ENCODE data around the gene KCND2.
"Not testable (repeated sequence)": the region's sequence is repeated elsewhere in the genome, so short reads cannot be mapped to it uniquely, and the experiment has no call there.

KCND2 gene

DNA sequence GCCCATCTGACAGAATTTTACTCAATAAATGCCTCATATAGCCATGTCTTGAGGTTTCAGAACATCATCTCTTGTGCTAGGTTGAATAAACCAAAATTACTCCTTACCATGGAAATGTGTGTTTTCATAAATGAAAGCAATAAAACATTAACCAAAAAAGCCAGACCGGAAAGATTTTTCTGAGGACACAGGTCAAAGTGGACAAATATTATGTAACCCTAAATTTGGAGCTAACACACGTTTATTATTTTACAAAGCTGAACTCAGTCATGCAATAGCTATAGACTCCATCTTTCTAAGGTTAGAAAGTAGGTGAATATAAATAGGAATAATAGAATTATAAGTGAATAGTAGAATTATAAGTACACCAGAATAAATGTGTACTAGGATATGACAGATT, 315.9 kb downstream of the KCND2 start:
- DNase-seq: no peak

GRCh38 chr7:120600607-120601006, 327.6 kb downstream of the KCND2 start:
- DNase-seq: no peak

DNA sequence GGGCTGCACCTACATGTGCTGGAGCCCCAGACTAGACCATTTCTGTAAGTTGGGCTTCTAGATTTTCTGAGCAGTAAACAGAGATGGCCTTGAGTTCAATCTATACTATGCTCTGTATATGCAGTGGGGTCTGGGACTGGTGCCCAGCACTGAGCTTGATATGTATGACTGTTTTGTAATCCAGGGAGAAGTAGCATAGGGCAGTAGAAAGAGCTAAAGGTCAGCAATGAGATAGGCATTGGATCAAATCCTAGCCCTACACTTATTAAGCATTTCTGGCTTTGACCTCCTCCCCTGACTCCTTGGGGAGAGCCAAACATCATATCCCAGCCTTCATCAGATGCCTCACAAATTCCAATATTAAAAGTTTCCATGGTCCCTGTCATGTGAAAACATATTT, 330.4 kb downstream of the KCND2 start:
- DNase-seq: no peak

DNA sequence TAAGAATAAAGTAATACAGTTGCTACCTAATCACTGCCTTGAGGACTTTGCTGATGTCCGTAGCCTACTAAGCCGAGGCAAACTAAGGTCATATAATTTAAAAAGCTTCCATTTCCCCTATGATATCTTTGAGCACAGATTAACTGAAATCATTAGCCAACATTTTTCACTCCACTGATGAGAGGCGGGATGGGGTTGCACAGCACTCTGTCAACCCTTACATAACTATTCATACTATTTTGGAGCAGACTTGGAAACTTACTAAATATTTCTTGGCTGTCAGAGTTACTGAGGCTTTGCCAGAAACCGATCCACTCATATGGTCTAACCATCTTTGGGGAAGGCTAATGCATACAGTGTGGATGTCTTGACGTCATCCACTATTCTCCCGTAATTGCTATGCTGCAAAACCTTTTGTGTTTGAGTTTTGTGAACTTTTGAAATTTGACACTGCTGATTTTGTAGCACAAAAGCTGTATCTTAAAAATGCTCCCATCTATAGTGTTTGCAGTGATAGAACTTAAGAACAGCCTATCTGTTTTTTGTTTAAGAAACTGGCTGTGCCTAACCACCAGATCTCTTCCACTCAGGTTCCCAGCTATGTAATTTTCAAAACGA, 336.3 kb downstream of the KCND2 start:
- DNase-seq: no peak

DNA sequence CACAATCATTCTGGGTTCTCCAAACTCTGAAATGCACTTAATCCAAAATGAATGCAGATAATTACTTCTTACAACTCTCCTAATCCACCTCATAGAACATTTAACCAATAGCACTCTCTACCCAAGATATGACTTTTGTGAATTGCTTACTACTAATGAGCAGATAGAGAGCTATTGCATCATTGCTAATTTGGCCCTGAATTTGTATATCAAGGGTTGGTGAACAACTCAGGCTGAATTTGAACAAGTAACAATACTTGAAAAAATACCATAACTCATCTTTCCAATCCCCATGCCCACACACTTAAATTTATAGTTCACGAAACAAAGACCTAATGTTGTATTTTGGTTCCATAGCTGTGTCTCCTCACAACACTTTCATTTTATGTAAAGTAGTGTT, 339.0 kb downstream of the KCND2 start:
- DNase-seq: no peak

GRCh38 chr7:120615703-120616102, 342.7 kb downstream of the KCND2 start:
- DNase-seq: no peak

DNA sequence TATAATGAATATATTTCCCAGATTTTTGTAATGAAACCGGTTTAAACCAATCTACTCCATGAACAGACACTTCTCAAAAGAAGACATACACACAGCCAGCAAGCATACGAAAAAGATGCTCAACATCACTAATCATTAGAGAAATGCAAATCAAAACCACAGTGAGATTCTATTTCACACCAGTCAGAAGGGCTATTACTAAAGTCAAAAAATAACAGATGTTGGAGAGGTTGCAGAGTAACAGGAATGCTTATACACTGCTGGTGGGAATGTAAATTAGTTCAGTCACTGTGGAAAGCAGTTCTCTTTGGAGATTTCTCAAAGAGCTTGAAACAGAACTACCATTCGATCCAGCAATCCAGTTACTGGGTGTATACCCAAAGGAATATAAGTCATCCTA, 344.3 kb downstream of the KCND2 start:
- no peak for DNase-seq

DNA sequence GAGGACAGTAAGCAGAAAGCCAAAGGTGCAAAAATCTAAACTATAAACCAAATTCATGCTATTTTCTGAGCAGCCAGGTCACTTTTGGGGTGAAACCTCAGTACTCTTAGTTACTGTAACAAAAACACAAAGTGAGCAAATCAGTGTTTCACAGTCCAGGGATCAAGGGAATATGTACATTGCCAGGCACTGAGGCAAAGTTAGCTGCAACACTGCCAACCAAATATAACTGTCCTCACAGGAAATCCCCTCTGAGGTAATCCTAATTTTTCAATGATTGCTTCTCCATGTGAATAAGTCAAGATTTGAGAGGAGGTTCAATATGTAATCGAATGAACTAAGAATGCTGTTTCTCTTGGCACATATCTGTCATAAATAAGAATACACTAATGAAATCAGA, 355.3 kb downstream of the KCND2 start:
- no peak for DNase-seq

- DNase-seq: no peak
These were observed 366.9 kb downstream of the KCND2 start for GRCh38 chr7:120639884-120640283.

DNA sequence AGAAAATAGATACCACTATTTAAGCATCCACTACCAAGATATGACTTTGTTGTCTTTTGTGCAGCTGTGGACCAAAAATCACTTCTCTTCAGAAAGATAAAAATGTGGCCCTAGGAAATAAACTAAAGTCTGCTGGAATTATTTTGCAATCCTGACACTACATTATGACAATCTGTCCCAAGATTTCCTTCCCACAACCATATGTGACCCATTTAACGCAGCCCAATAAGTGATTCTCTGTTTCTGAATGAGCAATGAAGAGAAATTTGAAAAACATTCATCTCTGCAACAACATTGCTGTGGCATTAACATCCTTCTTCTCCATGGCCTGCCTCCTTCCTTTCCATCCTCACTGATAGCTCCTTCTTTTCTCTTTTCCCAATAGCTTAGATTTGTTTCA, 373.0 kb downstream of the KCND2 start:
- DNase-seq: no peak

DNA sequence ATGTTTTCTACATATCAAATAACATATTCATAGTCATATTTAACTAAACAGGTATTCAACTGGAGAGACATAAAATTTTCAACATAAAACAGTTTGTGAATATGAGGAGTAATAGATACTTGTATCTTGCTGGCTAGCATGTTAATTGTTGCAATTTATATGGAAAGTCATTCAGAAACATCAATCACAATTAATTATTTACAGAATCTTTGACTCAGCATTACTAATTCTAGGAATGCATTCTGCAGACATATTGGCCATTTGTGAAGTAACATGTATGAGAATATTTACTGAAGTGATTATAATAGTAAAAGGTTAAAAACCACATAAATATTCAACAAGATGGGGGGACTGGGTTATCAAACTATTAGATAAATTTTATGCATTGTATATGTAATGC, 381.3 kb downstream of the KCND2 start:
- no peak for DNase-seq

DNA sequence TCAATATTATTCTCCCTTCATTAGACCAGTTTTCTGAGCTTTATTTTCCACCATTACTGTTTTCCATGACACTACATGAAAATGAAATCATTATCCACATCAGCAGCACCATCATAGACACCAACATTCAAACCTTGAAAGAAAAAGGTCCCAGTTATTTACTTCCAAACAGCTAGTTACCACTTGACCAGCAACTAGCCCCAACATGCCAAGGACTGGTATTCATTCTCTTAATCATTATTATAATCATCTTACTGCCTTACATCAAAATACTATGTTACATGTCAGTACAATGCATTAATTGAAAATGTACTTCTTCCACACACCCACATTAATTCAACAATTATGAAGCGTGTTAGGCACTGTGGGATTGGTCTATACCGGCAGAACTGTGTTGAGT, 385.5 kb downstream of the KCND2 start:
- DNase-seq: no peak

DNA sequence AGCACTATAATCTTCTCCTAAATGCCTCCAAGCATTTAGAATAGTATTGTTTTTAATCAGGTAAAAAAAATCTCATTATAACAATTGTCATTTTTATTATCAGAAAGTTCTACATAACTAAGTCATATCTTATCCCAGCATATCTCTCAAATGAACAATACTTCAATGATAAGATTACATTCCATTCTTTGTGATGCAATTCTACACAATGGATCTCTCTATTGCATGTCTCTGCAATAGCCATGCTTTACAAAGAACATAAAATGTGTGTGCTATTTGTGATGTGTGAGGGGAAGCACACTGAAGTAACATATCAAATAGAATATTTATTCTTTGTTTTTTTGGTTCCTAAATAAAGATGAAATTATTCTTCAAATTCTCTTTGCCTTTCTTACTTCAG, 389.3 kb downstream of the KCND2 start:
- DNase-seq: no peak

GRCh38 chr7:120665068-120665467, 392.1 kb downstream of the KCND2 start:
- DNase-seq: no peak

- DNase-seq: no peak
These were observed 402.1 kb downstream of the KCND2 start for GRCh38 chr7:120675076-120675475.

GRCh38 chr7:120677535-120677934, 404.6 kb downstream of the KCND2 start:
- DNase-seq: no peak

DNA sequence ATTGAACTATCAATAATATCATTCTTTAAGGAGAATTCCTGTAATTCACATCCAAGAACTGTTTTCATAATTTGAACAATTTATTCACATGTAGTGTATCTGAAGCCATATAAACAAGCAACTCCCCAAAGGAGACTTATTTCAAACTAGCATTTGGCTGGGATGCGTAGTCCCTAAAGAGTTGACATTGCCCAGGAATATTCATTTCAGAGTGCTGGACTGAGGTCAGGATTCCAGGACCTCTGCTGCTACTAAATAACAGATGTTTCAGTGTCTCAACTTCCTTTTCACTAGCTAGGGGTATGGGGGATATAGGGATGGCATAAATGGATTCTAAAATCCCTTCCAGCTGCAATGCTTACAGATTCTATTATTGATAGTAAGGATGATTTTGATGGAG, 408.0 kb downstream of the KCND2 start:
- no peak for DNase-seq

DNA sequence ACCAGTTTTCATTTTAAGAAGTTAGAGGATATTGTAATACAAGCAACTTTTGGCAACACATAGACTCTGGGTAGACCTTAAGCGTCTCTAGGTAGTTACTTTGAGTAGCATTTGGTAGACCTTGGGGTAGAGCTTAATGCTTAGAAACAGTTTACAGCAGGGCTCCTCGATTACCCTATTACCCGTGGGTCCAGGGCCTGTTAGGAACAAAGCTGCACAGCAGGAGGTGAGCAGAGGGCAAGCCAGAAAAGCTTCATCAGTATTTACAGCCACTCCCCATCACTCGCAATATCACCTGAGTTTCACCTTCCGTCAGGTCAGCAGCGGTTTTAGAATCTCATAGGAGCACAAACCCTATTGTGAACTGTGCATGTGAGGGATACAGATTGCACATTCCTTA, 411.5 kb downstream of the KCND2 start:
- no peak for DNase-seq

- no peak for DNase-seq
These were observed 418.9 kb downstream of the KCND2 start for GRCh38 chr7:120691915-120692314.

GRCh38 chr7:120695848-120696247, 422.9 kb downstream of the KCND2 start:
- no peak for DNase-seq

- DNase-seq: no peak
These were observed 427.8 kb downstream of the KCND2 start for GRCh38 chr7:120700796-120701195.

DNA sequence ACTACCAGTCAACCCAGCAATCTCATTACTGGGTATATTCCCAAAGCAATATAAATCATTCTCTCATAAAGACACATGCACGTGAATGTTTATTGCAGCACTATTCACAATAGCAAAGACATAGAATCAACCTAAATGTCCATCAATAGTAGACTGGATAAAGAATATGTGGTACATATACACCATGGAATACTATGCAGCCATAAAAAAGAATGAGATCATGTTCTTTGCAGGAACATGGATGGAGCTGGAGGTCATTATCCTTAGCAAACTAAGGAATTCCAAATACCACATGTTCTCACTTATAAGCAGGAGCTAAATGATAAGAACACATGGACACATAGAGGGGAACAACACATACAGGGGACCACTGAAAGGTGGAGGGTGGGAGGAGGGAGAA, 429.4 kb downstream of the KCND2 start:
- DNase-seq: not testable (repeated sequence)

DNA sequence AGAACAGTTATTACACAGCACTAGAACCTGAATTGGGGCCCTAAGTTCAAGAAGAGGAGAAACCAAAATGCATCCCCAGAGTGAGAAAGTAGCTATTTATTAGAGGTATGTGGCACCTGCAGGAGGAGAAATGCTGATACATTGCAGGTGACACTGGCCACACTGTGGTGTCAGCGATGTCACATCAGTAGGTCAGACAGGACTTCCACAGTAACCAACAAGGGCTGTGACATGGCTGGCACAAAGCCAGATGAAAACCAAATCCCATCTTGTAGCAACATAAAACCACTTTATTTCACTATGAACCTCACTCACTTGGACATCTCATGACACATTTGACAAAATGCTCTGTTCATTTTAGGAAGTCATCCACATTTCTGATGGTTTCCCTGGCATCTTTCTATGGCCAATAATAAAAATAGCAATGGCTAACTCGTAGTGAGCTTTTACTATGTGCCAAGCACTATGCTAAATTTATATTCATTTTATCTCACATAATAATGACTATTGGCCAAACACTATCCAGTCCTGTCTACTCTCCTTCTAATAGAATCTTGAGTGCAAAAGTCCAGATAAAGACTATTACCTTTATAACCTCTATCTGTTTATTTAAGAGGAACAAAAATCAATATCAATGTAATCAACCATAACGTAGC, 430.7 kb downstream of the KCND2 start:
- no peak for DNase-seq

DNA sequence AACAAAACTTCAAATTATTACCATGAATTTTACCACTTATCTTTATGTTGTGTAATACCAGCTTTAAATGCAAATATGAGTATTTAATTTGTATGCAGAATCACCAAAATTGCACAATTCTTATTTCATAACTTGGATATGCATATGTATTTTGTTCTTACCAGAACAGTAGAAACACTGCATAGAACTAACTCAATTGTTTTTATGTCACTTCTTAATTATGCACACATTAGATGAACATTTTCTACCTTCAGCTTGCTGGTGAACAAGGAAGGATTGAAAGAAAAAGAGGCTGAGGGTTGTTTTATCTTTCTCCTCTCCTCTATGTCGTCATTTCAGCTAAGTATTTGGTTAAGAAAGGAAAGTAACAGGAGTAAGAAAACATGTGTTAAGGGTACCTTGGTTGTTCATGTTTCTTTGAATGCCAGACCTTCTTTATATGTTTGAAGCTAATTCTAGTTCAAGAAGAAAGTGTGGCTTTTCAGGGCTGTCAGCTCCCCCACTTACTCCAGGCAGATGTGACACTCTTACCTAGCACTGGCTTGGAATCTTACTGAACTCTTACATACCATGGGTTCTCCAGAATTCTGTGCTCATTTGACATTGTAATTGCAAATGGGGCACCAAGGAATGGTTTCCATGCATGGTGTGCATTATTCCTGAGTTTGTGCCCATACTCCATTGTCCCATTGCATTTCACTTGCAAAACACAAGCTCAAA, 436.4 kb downstream of the KCND2 start:
- DNase-seq: no peak

GRCh38 chr7:120709972-120710320, 437.0 kb downstream of the KCND2 start:
- no peak for DNase-seq
